ENCODE measurements around the gene DOCK9. TPM values are rescaled to one million over a fixed set of nuclear protein-coding genes. Genes with fewer than 3 reads are reported as not detected.

The DOCK9 gene
- total and polyA plus RNA-seq, 2 experiments from 2014 or later, result 8.5 to 57.7 TPM

- TF ChIP-seq CTCF (conservative IDR thresholded peaks at IDR 0.05; ENCODE audit: low read depth in 2 of 2) (no peak), CREB1 (CRISPR knock-in tag; IDR thresholded peaks at IDR 0.05; ENCODE audit: low read depth) (no peak), NANOG (IDR thresholded peaks at IDR 0.05; ENCODE audit: borderline replicate concordance) (no peak), ZNF331 (CRISPR knock-in tag; IDR thresholded peaks at IDR 0.05; ENCODE audit: low read depth) (no peak), EZH2 (IDR thresholded peaks at IDR 0.05; ENCODE audit: low read depth, unreplicated experiment) (no peak), ZNF114 (CRISPR knock-in tag; IDR thresholded peaks at IDR 0.05) (no peak), REST (IDR thresholded peaks at IDR 0.05; ENCODE audit: unreplicated experiment) (no peak), STAT1 (IDR thresholded peaks at IDR 0.05; ENCODE audit: unreplicated experiment) (no peak), ETS1 (IDR thresholded peaks at IDR 0.05) (no peak)
These were observed 152.2 kb downstream of the DOCK9 start (continued) for GRCh38 chr13:98825659-98826058.

GRCh38 chr13:98824376-98825160 is 153.3 kb downstream of the DOCK9 start:
- H3K27me3 Mint-ChIP-seq (ENCODE audit: insufficient read depth, low read depth, poor library complexity), result peaks cover 2% of the 10 kb centered on the region
- no peak overlapping the region for H3K4me2 ChIP-seq
- H3K27ac ChIP-seq (ENCODE audit: low read depth), result no peak overlapping the region
- no peaks in the 10 kb centered on the region for H3F3A ChIP-seq (replicated peaks; ENCODE audit: low read depth)
- H3K4me1 ChIP-seq (ENCODE audit: insufficient read depth), result peaks cover 32% of the 10 kb centered on the region
- peaks cover 2% of the 10 kb centered on the region; the same call in 2 of the 3 replicates for H3K36me3 Mint-ChIP-seq (ENCODE audit: low read depth)
- no peaks in the 10 kb centered on the region for H4K20me1 ChIP-seq (replicated peaks; ENCODE audit: insufficient read depth)
- no peak overlapping the region for H2AFZ ChIP-seq
- H3K9me3 Mint-ChIP-seq, result no peaks in the 10 kb centered on the region
- no peak overlapping the region for H3K4me3 ChIP-seq
- H3K4me1 Mint-ChIP-seq, result peaks cover 43% of the 10 kb centered on the region
- H3K27ac Mint-ChIP-seq, result no peak overlapping the region
- no peak overlapping the region for H3K4me3 Mint-ChIP-seq
- no peak for DNase-seq (ENCODE audit: low spot score)
- no peaks in the 10 kb centered on the region for H3K79me2 ChIP-seq (replicated peaks; ENCODE audit: insufficient read depth)
- no peaks in the 10 kb centered on the region for H3K27me3 ChIP-seq (ENCODE audit: insufficient read depth)
- ATAC-seq, result no peak
- 0 out of 2 replicates have a peak, but pooled peaks cover 3% of the 10 kb centered on the region for H3K9me2 ChIP-seq (ENCODE audit: insufficient read depth)
- H3K36me3 ChIP-seq (ENCODE audit: insufficient read depth), result no peaks in the 10 kb centered on the region
- TF ChIP-seq ZNF462 (CRISPR knock-in tag; IDR thresholded peaks at IDR 0.05) (no peak), POLR2AphosphoS5 (IDR thresholded peaks at IDR 0.05; ENCODE audit: low read depth) (no peak)
